GM19467 (cell line): ENCODE data around the gene AP2B1.
"Not testable (repeated sequence)": the region's sequence is repeated elsewhere in the genome, so short reads cannot be mapped to it uniquely, and the experiment has no call there.

ENCODE experiments used
- ATAC-seq: cut with Tn5 transposase; IDR thresholded peaks from one replicate; pipeline ENCODE4 v1.9.1; 2021; ENCODE audit warnings: mild to moderate bottlenecking, moderate library complexity; ENCODE audit not compliant: unreplicated experiment

AP2B1 gene

DNA sequence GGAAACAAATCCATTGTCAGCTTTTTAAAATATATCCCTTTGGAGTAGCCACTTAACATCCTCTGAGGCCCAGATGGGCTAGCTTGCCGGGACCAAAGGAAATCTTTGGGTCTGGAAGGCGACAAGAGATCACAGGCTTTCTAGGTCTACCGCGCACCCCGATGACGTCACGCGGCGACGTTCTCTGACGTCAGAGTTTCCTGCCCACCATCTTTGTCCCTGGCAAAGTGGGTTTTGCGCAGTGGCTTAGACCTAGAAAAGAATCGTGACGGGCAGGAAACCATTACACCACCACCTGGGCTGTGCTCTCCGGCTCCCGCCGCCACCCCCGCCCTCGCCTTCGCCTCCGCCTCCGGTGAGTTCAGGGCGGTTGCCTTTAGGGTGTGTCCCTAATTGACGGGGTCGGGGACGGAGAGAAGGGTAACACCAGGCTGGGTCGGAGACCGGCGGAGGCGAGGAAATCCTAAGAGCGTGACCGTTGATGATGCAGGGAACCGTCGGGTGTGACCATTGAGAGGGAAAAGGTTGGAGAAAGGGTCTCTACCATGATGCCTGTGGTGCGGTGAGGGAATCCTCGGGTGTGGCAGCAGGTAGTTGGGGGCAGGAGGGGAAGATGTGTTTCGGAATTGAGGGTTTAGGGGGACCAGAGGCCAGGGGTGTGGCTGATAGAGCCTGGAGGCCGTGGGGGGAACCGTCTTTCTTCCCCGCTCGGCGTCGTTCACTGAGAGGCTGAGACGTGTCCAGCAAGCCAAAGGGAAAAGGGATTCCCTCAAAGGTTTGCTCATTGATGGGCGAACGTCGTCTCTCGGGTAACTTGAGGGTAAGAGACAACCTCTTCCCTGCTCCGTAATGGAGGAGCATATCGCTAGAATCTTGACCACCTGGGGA lies at the start of gene AP2B1:
AP2B1 (plus strand) TSS at position 249 of the 888 bp plus-strand sequence. CDS start 6,709 bp downstream, outside the sequence.
- ATAC-seq, result peak; percentile 83

DNA sequence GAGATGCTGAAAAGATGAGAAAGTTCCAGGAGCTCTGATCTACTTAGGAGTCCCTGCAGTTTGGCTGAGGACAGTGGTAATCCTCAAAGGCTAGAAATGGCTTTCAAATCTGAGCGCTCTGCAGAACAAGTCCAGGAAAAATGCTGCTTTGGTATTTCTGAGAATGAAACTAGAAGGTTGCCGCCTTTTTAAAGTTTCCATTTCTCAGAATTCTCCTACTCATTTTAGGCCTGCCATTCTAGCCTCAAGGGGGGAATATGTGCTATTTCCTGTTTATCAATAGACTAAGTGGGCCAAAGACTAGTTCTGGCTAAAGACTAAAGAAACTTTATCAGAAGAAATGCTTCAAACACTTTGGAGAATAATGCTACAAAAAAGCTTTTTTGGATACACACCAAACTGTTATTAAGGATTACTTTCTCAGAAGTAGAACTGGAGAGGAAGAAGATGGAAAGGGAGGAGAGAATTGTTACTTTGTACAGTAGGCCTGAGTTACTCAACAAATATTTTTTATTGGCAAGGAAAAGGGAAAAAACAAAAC lies 49.5 kb upstream of the AP2B1 start, which contains the start of gene SLFN12L:
SLFN12L (minus strand) TSS at position 78 of the 541 bp plus-strand sequence. CDS start 15,314 bp downstream, outside the sequence.
- no peak for ATAC-seq

DNA sequence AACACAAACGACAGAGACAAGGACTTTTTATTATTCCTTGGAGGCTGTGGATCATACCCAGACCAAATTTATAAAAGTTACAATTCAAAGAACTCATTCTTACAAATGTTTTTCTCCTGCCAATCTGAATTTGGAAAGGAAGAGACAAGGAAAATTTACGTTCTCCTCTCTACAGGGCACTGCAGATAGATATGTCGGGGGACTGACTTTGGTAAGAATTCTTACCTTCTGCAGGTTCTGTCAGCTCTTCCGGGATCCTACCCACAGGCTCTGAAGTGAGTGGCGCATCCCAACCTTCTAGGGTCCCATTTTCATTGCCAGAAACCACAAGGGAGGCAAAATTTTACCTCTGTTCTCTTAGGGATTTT lies 47.5 kb upstream of the AP2B1 start:
- no peak for ATAC-seq

DNA sequence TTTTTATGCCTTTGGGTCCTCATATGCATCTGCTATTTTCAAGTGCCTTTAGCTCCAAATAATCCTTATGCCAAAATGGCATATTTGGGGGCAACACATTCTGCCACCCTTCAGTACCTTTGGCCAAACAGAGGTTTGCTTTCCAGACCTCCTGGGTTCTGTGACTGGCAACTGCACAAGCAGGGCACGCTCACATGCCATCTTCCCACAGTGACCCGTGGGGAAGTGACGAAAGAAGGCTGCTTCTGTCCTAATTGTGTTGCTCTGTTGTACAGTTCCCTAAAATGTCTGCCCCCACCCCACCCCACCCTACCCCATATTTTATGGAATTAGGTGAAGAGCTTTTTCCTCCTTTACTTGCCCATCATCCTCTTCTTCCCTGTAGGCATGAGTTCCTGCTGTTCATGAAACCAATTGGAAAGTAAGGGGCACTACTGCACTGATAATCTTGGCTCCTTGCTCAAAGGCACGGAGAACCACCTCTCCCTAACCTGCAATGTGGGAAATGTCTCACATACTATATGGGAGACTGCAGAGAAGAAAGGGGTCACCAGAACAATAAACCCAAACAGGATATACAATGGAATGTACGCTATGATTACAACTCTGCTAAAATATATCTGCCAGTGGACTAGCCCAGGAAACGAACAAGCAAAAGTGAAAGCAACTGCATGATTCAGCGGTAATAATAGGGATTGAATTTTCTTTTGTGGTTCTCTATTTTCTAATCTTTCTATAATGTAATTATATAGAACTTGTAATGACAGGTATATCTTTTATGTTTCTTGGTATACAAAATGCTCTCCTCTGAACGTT lies 46.3 kb upstream of the AP2B1 start:
- no peak for ATAC-seq

DNA sequence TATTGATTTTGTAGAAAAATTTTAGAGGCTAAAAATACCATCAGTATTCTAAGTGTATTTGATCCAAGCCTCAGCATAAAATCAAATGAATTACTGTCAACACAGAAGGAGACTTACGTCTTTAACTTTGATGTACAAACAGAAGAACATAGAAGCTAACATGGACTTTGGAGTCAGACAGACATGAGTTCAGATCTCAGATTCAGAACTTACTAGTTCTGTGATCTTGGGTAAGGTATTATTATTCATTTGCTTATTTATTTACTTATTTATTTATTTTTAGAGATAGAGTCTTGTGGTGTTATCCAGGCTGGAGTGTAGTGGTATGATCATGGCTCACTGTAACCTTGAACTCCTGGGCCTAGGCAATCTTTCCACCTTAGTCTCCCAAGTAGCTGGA lies 45.7 kb upstream of the AP2B1 start:
- ATAC-seq, result no peak

DNA sequence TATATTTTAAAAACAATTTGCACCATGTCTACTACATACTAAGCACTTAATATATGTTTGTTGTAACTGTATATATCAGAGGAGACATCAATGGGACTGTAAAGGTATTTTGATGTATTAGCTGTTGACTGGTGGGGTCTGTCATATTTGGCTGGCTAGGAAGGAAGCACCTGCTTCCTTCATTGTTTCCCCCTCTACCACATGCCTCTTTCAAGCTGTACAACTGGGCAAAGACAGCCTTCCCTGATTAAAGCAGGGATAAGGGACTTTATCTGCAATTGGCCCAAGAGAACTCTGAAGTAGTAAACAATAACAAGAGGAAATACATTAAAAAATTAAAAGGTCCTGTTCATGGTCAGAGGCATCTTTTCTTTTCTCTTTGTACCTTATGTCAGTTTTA lies 44.1 kb upstream of the AP2B1 start:
- ATAC-seq, result no peak

DNA sequence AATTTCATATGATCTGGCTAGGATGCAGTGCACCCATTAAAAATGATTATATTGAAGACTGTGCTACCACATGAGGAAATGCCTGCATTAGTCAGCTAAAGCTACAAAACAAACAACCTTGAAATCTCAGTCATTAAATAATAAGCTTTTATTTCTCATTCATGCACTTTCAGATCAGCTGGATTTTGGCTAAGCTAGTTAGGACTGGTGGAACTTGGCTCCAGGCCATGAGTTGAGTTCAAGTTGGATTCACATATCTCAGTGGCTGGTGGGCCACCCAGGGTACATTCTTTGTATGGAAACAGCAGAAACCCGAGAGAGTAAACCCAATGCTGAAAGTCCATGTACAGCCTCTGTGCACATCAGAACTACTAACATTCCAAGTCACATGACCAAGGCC lies 43.3 kb upstream of the AP2B1 start:
- ATAC-seq, result no peak

DNA sequence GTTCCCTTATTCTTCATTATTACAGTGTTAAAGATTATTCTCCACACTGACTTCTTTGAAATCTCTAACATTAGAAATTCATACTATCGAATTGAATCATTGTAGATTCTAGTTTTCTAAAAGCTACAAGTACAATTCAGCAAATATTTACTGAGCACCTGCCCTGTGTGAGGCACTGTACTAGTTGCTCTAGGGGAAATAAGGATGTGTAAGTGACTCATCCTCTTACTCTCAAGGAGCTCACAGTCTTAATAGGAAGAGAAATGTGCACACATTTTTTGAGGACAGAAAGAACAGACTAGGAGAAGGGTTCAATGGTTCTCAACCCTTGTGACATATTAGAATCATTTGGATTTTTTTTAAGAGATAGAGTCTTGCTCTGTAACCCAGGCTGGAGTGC lies 42.0 kb upstream of the AP2B1 start:
- ATAC-seq, result no peak

DNA sequence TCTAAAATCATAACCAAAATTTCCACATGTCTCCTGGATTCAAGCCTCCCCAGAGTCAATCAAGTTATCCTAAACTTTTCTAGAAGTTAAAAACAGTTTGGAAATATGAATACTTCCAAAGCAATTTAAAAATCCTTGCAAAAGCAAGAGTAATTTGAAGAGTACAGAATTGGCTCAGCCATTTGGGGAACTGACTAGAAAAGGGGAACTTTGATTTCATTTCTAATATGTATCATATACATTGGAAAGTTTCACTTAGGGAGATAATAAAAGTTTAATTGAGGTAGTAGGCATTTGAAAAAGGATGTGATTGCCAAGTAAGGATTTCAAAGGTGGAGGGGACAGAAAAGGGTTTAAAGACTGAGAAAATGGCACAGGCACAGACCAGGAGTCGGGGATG lies 40.6 kb upstream of the AP2B1 start:
- no peak for ATAC-seq

DNA sequence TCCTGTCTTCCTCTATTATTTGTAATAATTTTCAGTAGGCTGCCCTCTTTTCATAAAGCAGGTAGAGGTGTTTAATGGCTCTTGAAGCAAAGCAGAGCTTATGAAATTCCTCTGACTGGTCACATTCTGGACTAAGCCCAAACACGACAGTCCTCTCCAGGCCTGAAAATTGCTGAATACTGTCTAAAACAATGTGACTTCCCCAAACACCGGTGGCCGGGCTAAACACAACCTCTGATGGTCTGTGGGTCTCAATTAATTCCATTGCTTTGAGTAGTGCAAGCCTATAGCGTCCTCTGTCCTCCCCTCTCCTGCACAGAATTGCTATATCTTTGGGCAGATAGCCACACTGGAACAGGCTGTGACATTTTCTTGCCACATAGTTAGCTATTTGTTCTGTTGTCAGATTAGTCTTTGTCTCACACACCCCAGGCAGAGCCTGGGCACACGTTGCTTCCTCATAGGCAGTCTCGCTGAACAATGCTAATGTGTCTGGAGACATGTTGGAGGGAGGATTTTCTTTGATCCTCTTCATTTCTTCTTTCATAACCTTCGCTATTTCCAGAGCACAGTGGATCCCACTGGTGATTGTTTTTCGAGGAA lies 38.8 kb upstream of the AP2B1 start:
- ATAC-seq, result no peak

DNA sequence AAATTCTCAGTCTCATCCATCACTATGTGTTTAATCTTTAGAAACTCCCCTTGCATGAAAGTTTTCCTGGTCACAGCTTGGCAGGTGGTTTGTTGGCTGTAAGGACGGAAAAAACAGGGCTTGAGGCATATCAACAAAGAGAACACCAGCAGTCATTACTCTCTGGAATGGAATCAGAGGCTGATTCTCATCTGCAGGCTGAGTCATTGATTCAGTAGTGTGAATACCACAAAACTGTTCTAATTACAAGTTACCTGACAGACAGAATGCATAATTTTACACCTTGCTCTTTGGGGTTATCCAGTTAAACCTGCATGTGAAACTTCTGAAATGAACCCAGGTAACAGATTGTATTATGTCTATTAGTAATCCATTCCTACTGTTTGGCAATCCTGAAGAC lies 38.1 kb upstream of the AP2B1 start:
- no peak for ATAC-seq

DNA sequence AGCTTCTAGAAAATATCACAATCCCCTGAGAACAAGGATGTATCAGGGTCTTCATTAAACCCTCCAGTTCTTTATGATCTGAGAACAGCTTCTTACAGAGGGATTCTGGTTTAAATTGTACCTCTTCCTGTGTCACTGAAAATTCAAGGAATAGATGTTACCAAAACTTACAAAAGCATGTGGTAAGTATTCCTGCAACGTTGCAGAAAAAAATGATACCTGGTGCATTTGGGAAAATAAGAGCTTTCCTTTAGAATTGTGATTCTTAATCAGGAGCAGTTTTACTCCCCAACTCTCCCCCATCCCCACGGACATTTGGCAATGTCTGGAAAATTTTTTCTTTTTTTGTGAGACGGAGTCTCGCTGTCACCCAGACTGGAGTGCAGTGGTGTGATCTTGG lies 33.8 kb upstream of the AP2B1 start:
- ATAC-seq, result no peak

DNA sequence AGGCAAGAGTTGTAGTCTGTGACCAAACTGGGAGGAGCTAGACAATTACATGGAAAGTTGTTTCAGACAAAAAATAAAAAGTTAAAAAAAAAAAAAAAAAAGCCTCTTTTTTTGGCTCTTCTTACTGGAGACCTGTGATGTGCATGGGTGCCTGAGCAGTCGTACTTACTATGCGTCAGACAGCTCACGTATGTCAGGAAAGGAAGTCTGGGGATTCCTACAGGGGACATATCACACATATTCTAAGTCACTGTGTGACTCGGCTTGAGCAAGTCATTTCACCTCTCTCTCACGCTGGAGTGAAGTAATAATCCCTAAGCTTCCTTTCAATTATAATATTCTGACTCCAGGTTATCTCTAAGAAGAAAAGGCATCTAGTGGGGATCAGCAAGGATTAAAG lies 32.5 kb upstream of the AP2B1 start:
- no peak for ATAC-seq

DNA sequence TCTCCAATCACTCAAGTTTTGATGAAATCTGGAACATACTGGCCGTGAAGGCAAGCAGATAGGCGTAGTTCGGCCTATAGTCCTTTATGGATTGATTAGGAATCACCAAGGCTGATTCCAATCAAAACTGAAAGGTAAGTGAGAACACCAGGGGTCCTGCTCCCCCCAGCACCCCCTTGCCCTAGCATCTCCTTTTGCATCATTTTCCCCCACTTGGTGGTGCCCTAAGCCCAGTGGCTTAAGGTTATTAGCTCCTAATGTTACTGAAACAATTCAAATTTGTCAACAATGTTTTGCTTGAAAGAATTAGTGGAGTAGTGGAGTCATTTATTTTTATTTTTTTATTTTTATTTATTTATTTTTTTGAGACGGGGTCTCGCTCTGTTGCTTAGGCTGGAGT lies 31.4 kb upstream of the AP2B1 start:
- ATAC-seq, result no peak

DNA sequence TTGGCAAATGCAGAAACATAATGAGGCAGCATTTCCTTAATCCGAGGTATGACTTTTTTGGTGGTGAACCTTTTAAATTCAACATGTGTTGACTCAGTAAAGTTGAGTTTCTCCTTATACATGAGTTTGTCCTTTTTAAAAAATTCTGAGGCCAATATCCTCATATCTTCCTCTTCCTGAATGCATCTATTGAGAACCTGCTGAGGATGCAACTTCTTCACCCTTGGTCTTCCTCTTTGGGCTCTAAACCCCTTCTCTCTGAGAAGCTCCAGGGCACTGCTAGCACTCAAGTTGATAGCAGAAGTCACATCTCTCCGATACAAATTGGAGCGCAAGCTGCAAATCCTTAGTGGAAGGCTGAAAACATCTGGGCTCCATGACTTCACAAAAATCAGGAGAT lies 29.8 kb upstream of the AP2B1 start:
- no peak for ATAC-seq

DNA sequence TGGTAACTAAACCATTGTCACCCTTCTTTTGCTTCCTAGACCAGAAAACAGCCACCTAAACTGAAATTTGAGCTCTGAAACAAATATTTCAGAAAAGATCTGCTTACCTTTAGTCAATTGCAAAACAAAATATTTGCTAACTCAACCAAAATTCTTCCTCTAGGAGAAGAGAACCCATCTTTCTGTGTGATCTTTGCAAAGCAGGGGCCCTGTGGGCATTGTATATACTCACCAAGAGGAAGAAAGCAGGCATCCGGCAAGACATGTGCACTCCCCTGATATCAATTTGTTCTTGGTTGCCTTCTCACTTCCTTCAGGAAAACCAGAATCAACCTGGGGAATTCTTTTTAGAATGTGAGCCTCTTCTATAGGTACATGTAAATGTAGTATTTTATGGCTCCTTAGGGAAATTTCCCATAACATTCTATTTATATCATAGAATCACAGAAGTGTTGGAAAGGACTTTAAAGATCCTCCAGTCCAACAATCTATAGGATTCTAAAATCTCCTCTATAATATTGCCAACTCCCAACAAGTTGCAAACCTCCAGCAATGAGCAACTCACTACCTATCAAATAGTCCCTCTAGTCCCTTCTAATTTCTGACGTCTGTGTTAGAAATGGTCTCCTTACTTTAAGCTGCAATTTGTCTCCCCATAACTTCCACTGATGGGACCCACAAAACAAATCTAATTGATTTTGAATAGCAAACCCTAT lies 27.5 kb upstream of the AP2B1 start:
- no peak for ATAC-seq

DNA sequence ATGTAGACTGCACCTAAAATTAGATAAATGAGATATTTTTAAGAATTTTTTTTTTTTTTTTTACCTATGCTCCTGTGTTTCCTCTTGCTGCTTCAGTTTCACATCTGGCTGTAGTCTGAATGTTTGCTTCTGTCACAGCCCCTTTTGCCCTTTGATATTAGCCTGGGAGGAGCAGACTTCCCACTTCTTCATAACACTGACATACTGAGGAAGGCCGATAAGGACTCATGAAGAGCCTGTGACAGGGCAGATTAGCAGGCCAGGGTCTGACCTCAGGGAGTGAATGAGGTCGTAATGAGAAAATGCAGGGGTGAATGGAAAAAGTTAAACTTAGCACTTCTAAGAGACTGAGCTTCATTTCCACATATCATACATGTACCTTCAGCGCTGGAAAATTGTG lies 26.4 kb upstream of the AP2B1 start, which contains the start of gene SLFN14:
SLFN14 (minus strand) TSS at position 117 of the 400 bp plus-strand sequence. CDS start 2,757 bp downstream, outside the sequence.
- ATAC-seq, result no peak

DNA sequence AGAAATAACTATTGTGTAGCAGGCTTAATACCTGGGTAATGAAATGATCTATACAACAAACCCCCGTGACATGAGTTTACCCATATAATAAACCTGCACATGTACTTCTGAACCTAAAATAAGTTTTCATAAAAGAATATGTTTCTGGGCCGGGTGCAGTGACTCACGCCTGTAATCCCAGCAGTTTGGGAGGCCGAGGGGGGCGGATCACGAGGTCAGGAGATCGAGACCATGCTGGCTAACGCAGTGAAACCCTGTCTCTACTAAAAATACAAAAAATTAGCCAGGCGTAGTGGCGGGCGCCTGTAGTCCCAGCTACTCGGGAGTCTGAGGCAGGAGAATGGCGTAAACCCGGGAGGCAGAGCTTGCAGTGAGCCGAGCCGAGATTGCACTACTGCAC lies 23.9 kb upstream of the AP2B1 start:
- not testable (repeated sequence) for ATAC-seq

DNA sequence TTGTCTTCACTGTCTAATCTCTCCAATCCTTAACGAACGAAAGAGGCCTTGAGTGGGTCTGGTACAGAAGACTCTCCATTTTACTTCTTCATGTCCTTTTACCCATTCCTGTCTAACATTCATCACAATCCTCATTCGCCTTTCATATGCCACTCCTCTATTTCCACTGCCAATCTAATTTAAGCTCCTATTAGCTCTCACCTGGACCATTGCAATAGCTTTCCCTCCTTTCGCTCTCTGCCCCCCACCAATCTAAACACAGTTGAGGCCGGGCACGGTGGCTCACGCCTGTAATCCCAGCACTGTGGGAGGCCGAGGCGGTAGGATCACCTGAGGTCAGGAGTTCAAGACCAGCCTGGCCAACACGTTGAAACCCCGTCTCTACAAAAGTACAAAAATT lies 20.2 kb upstream of the AP2B1 start:
- ATAC-seq, result no peak

DNA sequence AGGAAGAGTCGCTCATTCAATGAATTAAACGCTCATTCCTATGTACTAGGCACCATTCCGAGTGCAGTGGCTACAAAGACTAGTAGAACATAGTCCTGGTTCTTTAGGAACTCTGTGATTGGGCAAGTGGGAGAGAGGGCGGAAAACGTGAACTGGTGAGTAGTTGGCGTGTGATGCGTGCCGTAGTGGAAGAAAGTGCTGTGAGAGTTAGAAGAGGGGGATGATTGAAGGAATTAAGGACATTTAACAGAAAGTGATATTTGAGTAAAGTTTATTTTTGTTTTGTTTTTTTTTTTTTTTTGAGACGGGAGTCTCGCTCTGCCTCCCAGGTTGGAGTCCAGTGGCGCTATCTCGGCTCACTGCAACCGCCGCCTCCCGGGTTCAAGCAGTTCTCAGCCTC lies 18.6 kb upstream of the AP2B1 start:
- no peak for ATAC-seq

DNA sequence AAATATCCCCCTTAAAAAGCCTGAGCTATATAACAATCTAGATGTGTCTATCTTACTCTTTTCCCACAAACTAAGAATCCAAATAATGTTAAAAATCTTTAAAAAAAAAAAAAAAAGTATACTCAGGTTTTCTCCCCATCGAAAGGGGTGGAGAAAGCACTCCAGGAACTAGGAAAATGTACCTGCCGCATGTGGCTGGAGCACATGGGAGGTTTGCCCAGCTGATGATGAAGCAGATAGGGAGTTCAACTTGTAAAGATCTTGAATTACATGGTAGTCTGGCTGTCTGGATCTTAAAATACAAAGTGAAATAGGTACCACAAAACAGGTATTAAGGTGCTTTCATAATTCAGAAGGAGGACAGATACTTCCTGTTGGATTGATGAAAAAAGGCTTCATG lies 17.7 kb upstream of the AP2B1 start:
- no peak for ATAC-seq
